AG04450 (cell line): ENCODE measurements around the gene KHSRP. TPM values are rescaled to one million over a fixed set of nuclear protein-coding genes. Genes with fewer than 3 reads are reported as not detected.
A peak's percentile ranks its signal among the peaks of the same experiment; 100 is the strongest.

Source experiments
- CTCF ChIA-PET: fragments of 300-600, 350-600 bp; formaldehyde crosslinking; extraction: SDS; loops from one replicate; lab custom pipeline; 2022; ENCODE audit warnings: antibody characterized with exemption, inconsistent platforms; lab: Charles Lee
- POLR2A ChIA-PET: fragments of 350-600 bp; formaldehyde crosslinking; extraction: SDS; loops from one replicate; lab custom pipeline; 2021; ENCODE audit warnings: antibody characterized with exemption, inconsistent platforms; lab: Yijun Ruan, JAX
- DNase-seq: peaks from one replicate; pipeline ENCODE4 v3.0.0-alpha.2; 2011; ENCODE audit warnings: low read depth, low spot score
- H3K27ac ChIP-seq: one replicate; pipeline ENCODE4 v1.5.1; 2012; ENCODE audit warnings: low read depth, low read length, control low read depth
- H3K27me3 ChIP-seq: one replicate; pipeline ENCODE4 v1.6.0; 2012; ENCODE audit warnings: low read length; ENCODE audit not compliant: control insufficient read depth, insufficient read depth
- H3K4me3 ChIP-seq: 2 replicates; pipeline ENCODE4 v1.5.1; 2011; ENCODE audit warnings: mild to moderate bottlenecking, low read depth, low read length, control low read depth
- H3K9me3 ChIP-seq: 2 replicates; pipeline ENCODE4 v1.5.1; 2012; ENCODE audit warnings: low read length; ENCODE audit not compliant: control insufficient read depth, insufficient read depth
- CTCF ChIP-seq: IDR thresholded peaks from 2 replicates; pipeline ENCODE4 v1.5.1; 2011; ENCODE audit warnings: low read depth, low read length, control low read depth, inconsistent platforms
- polyA plus RNA-seq: library from polyadenylated mRNA; depleted of rRNA; stranded (reverse); fragments of >200 nt; gene quantifications from 2 replicates; pipeline ENCODE4 v1.2.3, GENCODE V29; 2011

Gene KHSRP
- polyA plus RNA-seq, 1 experiment, result 57.0 TPM

- Histone ChIP-seq H3K27me3 (peaks cover 19% of the 10 kb centered on the region), H3K4me3 (no peak within 1 kb of the TSS), H3K27ac (no peak within 1 kb of the TSS), H3K9me3 (no peaks in the 10 kb centered on the region; the same call in 1 of the 2 replicates)
- no peak for TF ChIP-seq CTCF
- no peak for DNase-seq
- ChIA-PET POLR2A (no interaction called here), CTCF (no interaction called here)
Observed at GRCh38 chr19:6464070-6464873, 39.7 kb upstream of the KHSRP start, which contains the start of gene CRB3. TSS of gene CRB3 (plus strand) at chr19:6464271. CDS start at chr19:6464702, 431 bp downstream.

- CTCF ChIA-PET, result interaction anchor here (0.7 kb wide), 1 partner anchor 290 kb away, joined by 5 read pairs; no protein-coding TSS in a partner anchor
- DNase-seq, result peak; percentile 93
- peaks cover 10% of the 10 kb centered on the region for H3K9me3 ChIP-seq
- H3K27me3 ChIP-seq, result peaks cover 16% of the 10 kb centered on the region
- POLR2A ChIA-PET, result interaction anchor here (0.5 kb wide), 1 partner anchor 318 kb away, joined by 6 read pairs; no protein-coding TSS in a partner anchor
- peak; percentile 62 for TF ChIP-seq CTCF
- H3K4me3 ChIP-seq, result peak overlapping the region; percentile 82
- H3K27ac ChIP-seq, result peak overlapping the region; percentile 21
Observed at GRCh38 chr19:6460099-6460884, 35.7 kb upstream of the KHSRP start.

- POLR2A ChIA-PET, result interaction anchor here (0.5 kb wide), 1 partner anchor 317 kb away, joined by 6 read pairs; no protein-coding TSS in a partner anchor
- DNase-seq, result peak; percentile 36
- Histone ChIP-seq H3K27ac (peak within 1 kb of the TSS; percentile 21), H3K9me3 (peaks cover 15% of the 10 kb centered on the region), H3K4me3 (peak within 1 kb of the TSS; percentile 82), H3K27me3 (peaks cover 10% of the 10 kb centered on the region)
- CTCF ChIA-PET, result no interaction called here
- no peak for TF ChIP-seq CTCF
Observed at GRCh38 chr19:6459262-6460098, 34.9 kb upstream of the KHSRP start, which contains the start of gene SLC25A23. TSS of gene SLC25A23 (minus strand) at chr19:6459792. CDS start at chr19:6459628, 164 bp downstream.

- POLR2A ChIA-PET, result interaction anchor here (0.6 kb wide), 1 partner anchor 62 kb away, joined by 4 read pairs; no protein-coding TSS in a partner anchor
- Histone ChIP-seq H3K4me3 (peak overlapping the region; percentile 82), H3K27me3 (peaks cover 4% of the 10 kb centered on the region), H3K27ac (no peak overlapping the region), H3K9me3 (peaks cover 22% of the 10 kb centered on the region)
- TF ChIP-seq CTCF, result no peak
- DNase-seq, result no peak
- CTCF ChIA-PET, result no interaction called here
Observed at GRCh38 chr19:6458695-6459261, 34.2 kb upstream of the KHSRP start.
